Brain microvascular endothelial cell (primary cell): ENCODE measurements around the gene PRSS3.
"Not testable (repeated sequence)": the region's sequence is repeated elsewhere in the genome, so short reads cannot be mapped to it uniquely, and the experiment has no call there.

Experiments
- DNase-seq: peaks from one replicate; pipeline ENCODE4 v3.0.0-alpha.2; 2020
- H3K27ac ChIP-seq: fragments of 250-450 bp; sonication (Bioruptor Pico); 2 replicates; pipeline ENCODE4 v1.5.1; 2020; ENCODE audit warnings: mild to moderate bottlenecking, moderate library complexity
- H3K27me3 ChIP-seq: fragments of 250-450 bp; sonication (Bioruptor Pico); replicated peaks from 2 replicates; pipeline ENCODE4 v1.5.1; 2020; ENCODE audit warnings: mild to moderate bottlenecking
- H3K36me3 ChIP-seq: fragments of 250-450 bp; sonication (Bioruptor Pico); replicated peaks from 2 replicates; pipeline ENCODE4 v1.5.1; 2020; ENCODE audit warnings: mild to moderate bottlenecking
- H3K4me3 ChIP-seq: 2 replicates; pipeline ENCODE4 v1.5.1; 2011; ENCODE audit warnings: low read depth, mild to moderate bottlenecking, control low read depth, low read length, moderate library complexity
- in situ Hi-C: cut with HindIII; loops from 2 replicates; pipeline ENCODE4 v1.10.0; 2017; ENCODE audit warnings: low sequenced_read_pairs, low pct_ligation_motif_present
- TF ChIP-seq, protein P1 (sequence below): IDR thresholded peaks from 2 replicates; pipeline ENCODE4 v1.5.1; 2011; ENCODE audit warnings: low read depth, mild to moderate bottlenecking, moderate library complexity, low read length, control low read depth, inconsistent platforms; ENCODE audit errors: missing control alignments

The PRSS3 gene

DNA sequence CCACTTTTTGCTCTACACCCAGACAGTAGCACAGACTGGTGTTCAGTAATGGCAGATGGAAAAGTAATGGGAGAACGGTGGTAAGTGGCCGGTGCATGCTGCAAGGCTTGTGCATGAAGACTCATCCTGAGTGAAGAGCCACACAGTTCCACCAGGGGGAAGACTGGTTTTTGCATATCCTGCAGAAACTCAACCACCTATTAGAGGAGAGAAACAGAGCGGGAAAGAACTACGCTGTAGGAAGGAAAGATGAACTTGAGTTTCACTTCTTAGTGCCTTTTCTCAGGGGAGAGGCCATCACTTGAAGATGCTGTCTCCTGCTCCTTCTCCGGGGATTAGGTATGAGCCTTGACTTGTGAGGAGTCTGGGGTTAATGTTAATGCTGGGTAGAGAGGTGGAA, 9.4 kb upstream of the PRSS3 start:
- H3K36me3 ChIP-seq: no peaks in the 10 kb centered on the region
- in situ Hi-C loops: no loop called here
- H3K27ac ChIP-seq: no peak overlapping the region
- no peaks in the 10 kb centered on the region for H3K27me3 ChIP-seq
- TF ChIP-seq, protein P1, sequence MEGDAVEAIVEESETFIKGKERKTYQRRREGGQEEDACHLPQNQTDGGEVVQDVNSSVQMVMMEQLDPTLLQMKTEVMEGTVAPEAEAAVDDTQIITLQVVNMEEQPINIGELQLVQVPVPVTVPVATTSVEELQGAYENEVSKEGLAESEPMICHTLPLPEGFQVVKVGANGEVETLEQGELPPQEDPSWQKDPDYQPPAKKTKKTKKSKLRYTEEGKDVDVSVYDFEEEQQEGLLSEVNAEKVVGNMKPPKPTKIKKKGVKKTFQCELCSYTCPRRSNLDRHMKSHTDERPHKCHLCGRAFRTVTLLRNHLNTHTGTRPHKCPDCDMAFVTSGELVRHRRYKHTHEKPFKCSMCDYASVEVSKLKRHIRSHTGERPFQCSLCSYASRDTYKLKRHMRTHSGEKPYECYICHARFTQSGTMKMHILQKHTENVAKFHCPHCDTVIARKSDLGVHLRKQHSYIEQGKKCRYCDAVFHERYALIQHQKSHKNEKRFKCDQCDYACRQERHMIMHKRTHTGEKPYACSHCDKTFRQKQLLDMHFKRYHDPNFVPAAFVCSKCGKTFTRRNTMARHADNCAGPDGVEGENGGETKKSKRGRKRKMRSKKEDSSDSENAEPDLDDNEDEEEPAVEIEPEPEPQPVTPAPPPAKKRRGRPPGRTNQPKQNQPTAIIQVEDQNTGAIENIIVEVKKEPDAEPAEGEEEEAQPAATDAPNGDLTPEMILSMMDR: peak; percentile 64
- DNase-seq: no peak
- no peak overlapping the region for H3K4me3 ChIP-seq

- Histone ChIP-seq H3K27me3 (no peaks in the 10 kb centered on the region), H3K27ac (no peak overlapping the region), H3K4me3 (no peak overlapping the region), H3K36me3 (no peaks in the 10 kb centered on the region)
- in situ Hi-C loops: no loop called here
- TF ChIP-seq, protein P1: no peak
- no peak for DNase-seq
Observed at GRCh38 chr9:33786681-33787080, 8.7 kb upstream of the PRSS3 start.

- H3K27ac ChIP-seq: no peak overlapping the region
- TF ChIP-seq, protein P1: peak; percentile 7
- in situ Hi-C loops: no loop called here
- H3K36me3 ChIP-seq: no peaks in the 10 kb centered on the region
- DNase-seq: no peak
- no peaks in the 10 kb centered on the region for H3K27me3 ChIP-seq
- H3K4me3 ChIP-seq: no peak overlapping the region
Observed at GRCh38 chr9:33787839-33788238, 7.5 kb upstream of the PRSS3 start.

DNA sequence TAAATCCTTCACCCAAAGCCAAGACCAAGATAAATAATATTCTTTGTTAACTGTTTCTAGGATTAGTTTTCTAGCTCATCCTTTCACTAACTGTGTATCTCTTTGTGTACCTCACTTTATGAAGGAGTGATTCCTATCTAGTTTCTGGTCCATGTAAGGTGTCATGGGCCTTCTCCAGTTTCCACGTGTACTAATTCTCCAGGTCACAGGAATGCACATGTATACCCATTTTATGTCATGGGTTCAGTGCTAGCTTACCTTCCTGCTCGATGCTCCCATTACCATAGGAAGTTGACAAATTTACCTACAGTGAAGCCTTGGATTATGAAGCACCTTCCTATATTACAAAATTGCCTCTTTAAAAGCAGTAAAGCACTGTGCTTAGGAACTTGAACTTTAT, 5.9 kb upstream of the PRSS3 start:
- H3K27ac ChIP-seq, H3K27me3 ChIP-seq, H3K4me3 ChIP-seq, H3K36me3 ChIP-seq, in situ Hi-C loops, DNase-seq: not testable (repeated sequence)

GRCh38 chr9:33791117-33791516, 4.2 kb upstream of the PRSS3 start:
- no peak overlapping the region for H3K4me3 ChIP-seq
- H3K27ac ChIP-seq: no peak overlapping the region
- in situ Hi-C loops: no loop called here
- H3K36me3 ChIP-seq: no peaks in the 10 kb centered on the region
- peak; percentile 79 for DNase-seq
- TF ChIP-seq, protein P1: no peak
- H3K27me3 ChIP-seq: no peaks in the 10 kb centered on the region

GRCh38 chr9:33793496-33793895, 1.9 kb upstream of the PRSS3 start:
- in situ Hi-C loops, H3K27ac ChIP-seq, H3K36me3 ChIP-seq, H3K4me3 ChIP-seq, DNase-seq, H3K27me3 ChIP-seq: not testable (repeated sequence)

GRCh38 chr9:33794560-33794959, 801 bp upstream of the PRSS3 start:
- in situ Hi-C loops: no loop called here

More at GRCh38 chr9:33794560-33794959, 801 bp upstream of the PRSS3 start:
- no peak for DNase-seq
- Histone ChIP-seq H3K36me3 (no peaks in the 10 kb centered on the region), H3K4me3 (no peak overlapping the region), H3K27me3 (no peaks in the 10 kb centered on the region), H3K27ac (no peak overlapping the region)
- TF ChIP-seq, protein P1: no peak
